HUES64 (cell line): ENCODE results near the gene CACNA1H.
"Not testable (repeated sequence)": the region's sequence is repeated elsewhere in the genome, so short reads cannot be mapped to it uniquely, and the experiment has no call there.

Experiments
- H3K27ac ChIP-seq: 2 replicates; pipeline ENCODE4 v1.7.0; 2013; ENCODE audit warnings: low read depth, low read length, inconsistent platforms
- H3K27me3 ChIP-seq: 2 replicates; pipeline ENCODE4 v1.6.1; 2013; ENCODE audit warnings: mild to moderate bottlenecking, low read length; ENCODE audit not compliant: insufficient read depth
- H3K36me3 ChIP-seq: 2 replicates; pipeline ENCODE4 v1.6.1; 2013; ENCODE audit warnings: mild to moderate bottlenecking, low read length; ENCODE audit not compliant: insufficient read depth
- H3K4me1 ChIP-seq: 2 replicates; pipeline ENCODE4 v1.6.1; 2013; ENCODE audit warnings: mild to moderate bottlenecking, low read length, moderate library complexity; ENCODE audit not compliant: insufficient read depth
- H3K4me3 ChIP-seq: 2 replicates; pipeline ENCODE4 v1.5.1; 2013; ENCODE audit warnings: mild to moderate bottlenecking, low read length, moderate library complexity
- H3K9ac ChIP-seq: 2 replicates; pipeline ENCODE4 v1.6.1; 2013; ENCODE audit warnings: mild to moderate bottlenecking, low read depth, low read length
- H3K9me3 ChIP-seq: 2 replicates; pipeline ENCODE4 v1.6.1; 2013; ENCODE audit warnings: low read depth, low read length; ENCODE audit not compliant: insufficient read depth
- WGBS: fragments of 150-250, 120-280 bp; methylation state at CpG from one replicate; pipeline ENCODE4 v1.1.7; 2013; ENCODE audit warnings: missing lambda C conversion rate; 5-methylcytosine and 5-hydroxymethylcytosine counted together

The CACNA1H gene

GRCh38 chr16:1180549-1181403 is 27.9 kb downstream of the CACNA1H start:
- no peaks in the 10 kb centered on the region for H3K4me1 ChIP-seq
- WGBS, result 89% methylated on average over 38 of the region's 38 CpGs
- no peaks in the 10 kb centered on the region for H3K9me3 ChIP-seq
- no peak overlapping the region for H3K9ac ChIP-seq
- H3K27ac ChIP-seq, result no peak overlapping the region
- H3K36me3 ChIP-seq, result no peaks in the 10 kb centered on the region
- no peak overlapping the region for H3K4me3 ChIP-seq
- no peaks in the 10 kb centered on the region for H3K27me3 ChIP-seq

- H3K4me3 ChIP-seq, result no peak overlapping the region
- H3K27ac ChIP-seq, result no peak overlapping the region
- H3K9me3 ChIP-seq, result no peaks in the 10 kb centered on the region
- no peaks in the 10 kb centered on the region for H3K4me1 ChIP-seq
- no peaks in the 10 kb centered on the region for H3K27me3 ChIP-seq
- no peak overlapping the region; the same call in 1 of the 2 replicates for H3K9ac ChIP-seq
- WGBS, result 85% methylated on average over 39 of the region's 39 CpGs
- no peaks in the 10 kb centered on the region for H3K36me3 ChIP-seq
Measured at GRCh38 chr16:1181404-1182315, 28.8 kb downstream of the CACNA1H start.

GRCh38 chr16:1182316-1182671 is 29.4 kb downstream of the CACNA1H start:
- Histone ChIP-seq H3K9ac (no peak overlapping the region), H3K27ac (no peak overlapping the region), H3K36me3 (no peaks in the 10 kb centered on the region), H3K9me3 (no peaks in the 10 kb centered on the region), H3K4me1 (no peaks in the 10 kb centered on the region), H3K4me3 (no peak overlapping the region), H3K27me3 (no peaks in the 10 kb centered on the region)
- 69% methylated on average over 19 of the region's 19 CpGs for WGBS

DNA sequence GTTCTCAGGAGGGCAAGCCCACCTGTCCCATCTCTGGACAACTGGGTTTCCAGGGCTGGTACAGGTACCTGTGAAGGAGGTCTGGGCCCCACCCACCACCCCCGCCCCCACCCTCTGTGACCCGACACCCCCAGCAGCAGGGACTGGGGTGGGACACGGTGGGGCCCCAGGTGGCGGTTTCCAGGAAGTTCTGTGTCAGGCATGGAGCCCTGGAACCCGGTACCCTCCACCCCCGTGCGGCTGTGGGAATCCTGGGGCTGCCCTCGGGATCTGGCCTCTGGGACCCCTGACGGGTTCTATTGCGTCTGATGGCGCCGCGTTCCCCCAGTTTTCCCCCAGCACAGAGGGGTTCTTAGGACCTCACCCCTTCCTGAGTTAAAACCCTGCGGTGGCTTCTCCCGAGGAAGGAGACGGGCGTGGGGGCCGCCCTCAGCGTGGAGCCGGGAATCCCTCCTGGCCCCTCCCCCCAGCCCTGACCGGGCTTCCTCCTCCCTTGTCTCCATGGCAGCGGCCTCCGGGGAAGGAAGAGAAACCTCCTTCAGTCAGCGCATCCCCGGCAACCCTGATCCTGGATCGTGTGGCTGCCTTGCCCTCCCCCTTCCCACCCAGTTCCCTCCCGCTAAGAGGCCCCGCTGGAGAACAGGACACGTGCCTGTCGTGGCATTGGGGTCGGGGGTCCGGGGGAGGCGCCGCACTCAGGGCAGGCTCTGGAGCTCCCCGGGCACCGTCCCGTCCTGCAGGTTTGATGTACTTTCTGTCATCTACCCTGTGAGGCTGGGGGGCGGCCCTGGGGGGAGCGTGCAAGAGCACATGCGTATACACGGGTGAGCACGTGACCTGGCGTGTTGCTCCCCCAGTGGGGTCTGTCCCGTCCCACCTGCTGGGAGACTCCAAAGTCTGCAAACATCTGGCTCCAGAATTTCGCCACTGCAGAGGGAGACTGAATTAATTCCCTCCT is 30.3 kb downstream of the CACNA1H start:
- 63% methylated on average over 45 of the region's 45 CpGs for WGBS
- Histone ChIP-seq H3K4me1 (no peaks in the 10 kb centered on the region), H3K9me3 (no peaks in the 10 kb centered on the region), H3K36me3 (no peaks in the 10 kb centered on the region), H3K27me3 (no peaks in the 10 kb centered on the region), H3K9ac (no peak overlapping the region), H3K4me3 (no peak overlapping the region), H3K27ac (no peak overlapping the region)

DNA sequence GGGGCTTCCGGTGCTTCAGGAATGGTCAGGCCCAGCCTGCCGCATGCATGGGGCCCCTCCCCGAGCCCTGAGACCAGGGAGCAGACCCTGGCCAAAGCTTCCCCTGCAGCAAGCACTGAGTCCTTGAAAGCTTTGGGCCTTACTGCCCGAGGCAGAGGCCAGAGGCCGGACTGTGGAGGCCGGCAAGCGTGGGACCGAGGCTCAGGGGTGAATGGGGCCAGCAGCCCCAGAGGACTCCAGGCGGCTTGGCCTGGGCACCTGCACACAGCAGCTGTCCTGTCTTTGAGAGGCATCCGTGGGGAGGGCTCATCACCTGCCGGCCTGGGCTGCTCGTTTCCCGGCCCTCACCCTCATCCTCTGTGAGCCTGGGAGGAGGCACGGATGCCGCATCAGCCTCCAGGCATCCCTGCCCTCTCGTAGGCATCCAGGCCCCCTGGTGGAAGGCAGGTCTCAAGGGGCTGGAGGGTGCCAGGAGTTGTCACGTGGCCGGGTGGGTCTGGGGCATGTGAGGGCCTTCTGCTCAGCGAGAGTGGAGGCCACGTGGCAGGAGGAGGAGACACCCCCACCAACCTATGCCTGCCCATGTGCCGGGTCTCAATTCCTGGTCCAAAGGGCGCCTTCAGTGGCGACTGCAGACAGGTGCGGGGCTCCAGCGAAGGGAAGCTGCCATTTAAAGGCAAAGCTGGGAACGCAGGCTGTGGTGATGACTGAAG is 31.4 kb downstream of the CACNA1H start:
- no peaks in the 10 kb centered on the region for H3K36me3 ChIP-seq
- H3K9ac ChIP-seq, result no peak overlapping the region
- H3K27me3 ChIP-seq, result no peaks in the 10 kb centered on the region
- no peak overlapping the region for H3K27ac ChIP-seq
- H3K9me3 ChIP-seq, result no peaks in the 10 kb centered on the region
- H3K4me1 ChIP-seq, result no peaks in the 10 kb centered on the region
- no peak overlapping the region for H3K4me3 ChIP-seq
- 93% methylated on average over 26 of the region's 26 CpGs for WGBS

- no peak overlapping the region for H3K9ac ChIP-seq
- H3K4me1 ChIP-seq, result no peaks in the 10 kb centered on the region
- H3K27ac ChIP-seq, result no peak overlapping the region
- no peaks in the 10 kb centered on the region for H3K9me3 ChIP-seq
- 98% methylated on average over 18 of the region's 18 CpGs for WGBS
- H3K36me3 ChIP-seq, result no peaks in the 10 kb centered on the region
- H3K27me3 ChIP-seq, result no peaks in the 10 kb centered on the region
- H3K4me3 ChIP-seq, result no peak overlapping the region
Measured at GRCh38 chr16:1184980-1185379, 32.1 kb downstream of the CACNA1H start.

DNA sequence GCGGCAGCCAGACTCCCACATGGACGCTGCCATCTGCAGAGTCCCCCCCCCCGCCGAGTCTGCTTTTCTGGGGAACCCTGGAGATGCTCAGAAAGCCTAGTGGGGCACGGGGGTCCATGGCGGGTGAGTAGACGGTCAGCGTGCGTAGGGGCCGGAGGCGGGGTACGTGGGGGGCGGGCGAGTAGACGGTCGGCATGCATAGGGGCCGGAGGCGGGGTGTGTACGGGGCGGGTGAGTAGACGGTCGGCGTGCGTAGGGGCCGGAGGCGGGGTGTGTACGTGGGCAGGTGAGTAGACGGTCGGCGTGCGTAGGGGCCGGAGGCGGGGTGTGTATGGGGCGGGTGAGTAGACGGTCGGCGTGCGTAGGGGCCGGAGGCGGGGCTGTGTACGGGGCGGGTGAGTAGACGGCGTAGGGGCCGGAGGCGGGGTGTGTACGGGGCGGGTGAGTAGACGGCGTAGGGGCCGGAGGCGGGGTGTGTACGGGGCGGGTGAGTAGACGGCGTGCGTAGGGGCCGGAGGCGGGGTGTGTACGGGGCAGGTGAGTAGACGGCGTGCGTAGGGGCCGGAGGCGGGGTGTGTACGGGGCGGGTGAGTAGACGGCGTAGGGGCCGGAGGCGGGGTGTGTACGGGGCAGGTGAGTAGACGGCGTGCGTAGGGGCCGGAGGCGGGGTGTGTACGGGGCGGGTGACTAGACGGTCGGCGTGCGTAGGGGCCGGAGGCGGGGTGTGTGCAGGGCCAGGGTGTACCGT is 32.7 kb downstream of the CACNA1H start:
- not testable (repeated sequence) for H3K36me3 ChIP-seq, H3K27ac ChIP-seq, H3K27me3 ChIP-seq, H3K9ac ChIP-seq, H3K4me1 ChIP-seq, H3K9me3 ChIP-seq, H3K4me3 ChIP-seq
- 92% methylated on average over 67 of the region's 86 CpGs for WGBS

- Histone ChIP-seq H3K36me3 (no peaks in the 10 kb centered on the region), H3K27ac (no peak overlapping the region), H3K4me1 (no peaks in the 10 kb centered on the region), H3K27me3 (no peaks in the 10 kb centered on the region), H3K4me3 (no peak overlapping the region), H3K9ac (no peak overlapping the region), H3K9me3 (no peaks in the 10 kb centered on the region)
- 64% methylated on average over 32 of the region's 32 CpGs for WGBS
Measured at GRCh38 chr16:1188432-1189189, 35.7 kb downstream of the CACNA1H start.

DNA sequence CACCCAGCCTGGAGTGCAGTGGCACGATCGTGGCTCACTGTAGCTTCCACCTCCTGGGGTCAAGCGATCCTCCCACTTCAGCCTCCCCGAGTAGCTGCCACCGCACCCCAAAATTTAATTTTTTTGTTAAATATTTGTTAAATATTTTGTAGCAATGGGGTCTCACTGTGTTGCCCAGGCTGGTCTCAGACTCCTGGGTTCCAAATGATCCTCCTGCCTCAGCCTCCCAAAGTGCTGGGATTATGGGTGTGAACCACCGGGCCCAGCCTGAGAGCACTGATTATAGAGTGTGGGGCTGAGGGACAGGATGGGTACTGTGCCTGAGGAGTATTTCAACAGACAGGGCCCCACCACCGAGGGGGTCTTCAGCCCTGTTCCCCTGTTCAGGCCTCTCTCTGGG is 36.5 kb downstream of the CACNA1H start:
- Histone ChIP-seq H3K27me3 (no peaks in the 10 kb centered on the region), H3K27ac (no peak overlapping the region), H3K9ac (no peak overlapping the region), H3K9me3 (no peaks in the 10 kb centered on the region), H3K4me1 (no peaks in the 10 kb centered on the region), H3K4me3 (no peak overlapping the region), H3K36me3 (no peaks in the 10 kb centered on the region)
- whole genome bisulfite sequencing, result 96% methylated on average over 5 of the region's 7 CpGs
